Muscle of leg (tissue), 11 donors: ENCODE measurements around the gene ACOD1. TPM values are rescaled to one million over a fixed set of nuclear protein-coding genes. Genes with fewer than 3 reads are reported as not detected.
A peak's percentile ranks its signal among the peaks of the same experiment; 100 is the strongest.
"Not testable (repeated sequence)": the region's sequence is repeated elsewhere in the genome, so short reads cannot be mapped to it uniquely, and the experiment has no call there.

Experiments used
- DNase-seq: peaks from one replicate; pipeline ENCODE4 v3.0.0; 2013
- H3K27ac ChIP-seq: one replicate; pipeline ENCODE4 v1.5.1; 2013; ENCODE audit warnings: mild to moderate bottlenecking, low read length, control low read depth
- H3K27me3 ChIP-seq: one replicate; pipeline ENCODE4 v1.6.1; 2013; ENCODE audit warnings: low read length; ENCODE audit not compliant: control insufficient read depth, insufficient read depth
- H3K36me3 ChIP-seq: one replicate; pipeline ENCODE4 v1.6.1; 2013; ENCODE audit warnings: low read length; ENCODE audit not compliant: control insufficient read depth, insufficient read depth
- H3K4me1 ChIP-seq: one replicate; pipeline ENCODE4 v1.6.1; 2013; ENCODE audit warnings: low read length; ENCODE audit not compliant: control insufficient read depth, insufficient read depth
- H3K4me3 ChIP-seq: one replicate; pipeline ENCODE4 v1.5.1; 2013; ENCODE audit warnings: low read length, control low read depth
- H3K9me3 ChIP-seq: replicated peaks from 2 replicates; pipeline ENCODE4 v1.6.1; 2013; ENCODE audit warnings: low read depth, low read length; ENCODE audit not compliant: control insufficient read depth
- WGBS: methylation state at CpG from one replicate; pipeline ENCODE4 v1.1.5; 2013; ENCODE audit warnings: missing lambda C conversion rate; ENCODE audit not compliant: insufficient coverage; 5-methylcytosine and 5-hydroxymethylcytosine counted together
- polyA plus RNA-seq, 8 donors: library from polyadenylated mRNA; unstranded; fragments of 120-200 nt; gene quantifications; one replicate each; pipeline versions ENCODE4 v1.2.1 to v1.2.3, GENCODE V29; 2013; ENCODE audit warnings: inconsistent platforms in 1 of 8, low replicate concordance in 1 of 8; ENCODE audit not compliant: insufficient read length in 8 of 8, insufficient read depth in 1 of 8
- total RNA-seq: library from RNA; stranded (reverse); fragments of 120-200 nt; gene quantifications from one replicate; pipeline ENCODE4 v1.2.4, GENCODE V29; 2013

ACOD1 gene
- total and polyA plus RNA-seq, 9 donors = not detected

GRCh38 chr13:76944456-76944855 is 3.9 kb upstream of the ACOD1 start:
- H3K27ac ChIP-seq = no peak overlapping the region
- H3K4me1 ChIP-seq = no peaks in the 10 kb centered on the region
- DNase-seq = no peak
- no CpG with 5 or more reads among the region's 4 CpGs for WGBS
- no peaks in the 10 kb centered on the region for H3K36me3 ChIP-seq
- H3K27me3 ChIP-seq = no peaks in the 10 kb centered on the region
- H3K4me3 ChIP-seq = no peak overlapping the region
- peaks cover 3% of the 10 kb centered on the region for H3K9me3 ChIP-seq

- WGBS = no CpG with 5 or more reads among the region's 2 CpGs
- no peaks in the 10 kb centered on the region for H3K4me1 ChIP-seq
- H3K36me3 ChIP-seq = no peaks in the 10 kb centered on the region
- H3K27me3 ChIP-seq = no peaks in the 10 kb centered on the region
- H3K4me3 ChIP-seq = no peak overlapping the region
- no peak overlapping the region for H3K27ac ChIP-seq
- no peak for DNase-seq
- H3K9me3 ChIP-seq = peaks cover 3% of the 10 kb centered on the region
Measured at GRCh38 chr13:76950101-76950500, 1.8 kb downstream of the ACOD1 start.

- Histone ChIP-seq H3K36me3 (no peaks in the 10 kb centered on the region), H3K4me1 (no peaks in the 10 kb centered on the region), H3K9me3 (peaks cover 2% of the 10 kb centered on the region), H3K27me3 (no peaks in the 10 kb centered on the region), H3K4me3 (no peak overlapping the region), H3K27ac (no peak overlapping the region)
- DNase-seq = peak; percentile 58
- 60% methylated on average over 1 of the region's 3 CpGs for WGBS
Measured at GRCh38 chr13:76953968-76954367, 5.7 kb downstream of the ACOD1 start.

- WGBS = 79% methylated on average over 5 of the region's 6 CpGs
- Histone ChIP-seq H3K36me3 (no peaks in the 10 kb centered on the region), H3K27ac (no peak overlapping the region), H3K4me3 (no peak overlapping the region), H3K9me3 (peaks cover 8% of the 10 kb centered on the region), H3K4me1 (no peaks in the 10 kb centered on the region), H3K27me3 (no peaks in the 10 kb centered on the region)
- no peak for DNase-seq
Measured at GRCh38 chr13:76954538-76954937, 6.2 kb downstream of the ACOD1 start.

- no peak for DNase-seq
- no CpG with 5 or more reads among the region's 4 CpGs for WGBS
- Histone ChIP-seq H3K4me3 (no peak overlapping the region), H3K27me3 (no peaks in the 10 kb centered on the region), H3K4me1 (no peaks in the 10 kb centered on the region), H3K27ac (no peak overlapping the region), H3K36me3 (no peaks in the 10 kb centered on the region), H3K9me3 (peaks cover 11% of the 10 kb centered on the region)
Measured at GRCh38 chr13:76955193-76955592, 6.9 kb downstream of the ACOD1 start.

- DNase-seq = no peak
- no peaks in the 10 kb centered on the region for H3K27me3 ChIP-seq
- no peaks in the 10 kb centered on the region for H3K4me1 ChIP-seq
- H3K4me3 ChIP-seq = no peak overlapping the region
- H3K9me3 ChIP-seq = peaks cover 14% of the 10 kb centered on the region
- WGBS = 81% methylated on average over 2 of the region's 5 CpGs
- H3K27ac ChIP-seq = no peak overlapping the region
- no peaks in the 10 kb centered on the region for H3K36me3 ChIP-seq
Measured at GRCh38 chr13:76955661-76956060, 7.3 kb downstream of the ACOD1 start.

GRCh38 chr13:76958841-76959432 is 10.6 kb downstream of the ACOD1 start:
- DNase-seq = no peak
- H3K36me3 ChIP-seq = no peaks in the 10 kb centered on the region

GRCh38 chr13:76959734-76960133 is 11.4 kb downstream of the ACOD1 start:
- not testable (repeated sequence) for H3K4me1 ChIP-seq, H3K4me3 ChIP-seq, H3K36me3 ChIP-seq, H3K27ac ChIP-seq, H3K27me3 ChIP-seq, DNase-seq
- peaks cover 16% of the 10 kb centered on the region for H3K9me3 ChIP-seq

More at GRCh38 chr13:76958841-76959432, 10.6 kb downstream of the ACOD1 start:
- Histone ChIP-seq H3K27me3 (no peaks in the 10 kb centered on the region), H3K9me3 (peaks cover 16% of the 10 kb centered on the region), H3K27ac (no peak overlapping the region), H3K4me1 (no peaks in the 10 kb centered on the region), H3K4me3 (no peak overlapping the region)
- 80% methylated on average over 1 of the region's 4 CpGs for WGBS

- DNase-seq = peak; percentile 93
- H3K4me3 ChIP-seq = no peak overlapping the region
- H3K27ac ChIP-seq = peak overlapping the region; percentile 84
- H3K36me3 ChIP-seq = no peaks in the 10 kb centered on the region
- H3K27me3 ChIP-seq = no peaks in the 10 kb centered on the region
- peaks cover 2% of the 10 kb centered on the region for H3K9me3 ChIP-seq
- 9% methylated on average over 3 of the region's 6 CpGs for WGBS
- H3K4me1 ChIP-seq = peaks cover 26% of the 10 kb centered on the region
Measured at GRCh38 chr13:76965759-76966421, 17.6 kb downstream of the ACOD1 start.

GRCh38 chr13:76967031-76967430 is 18.7 kb downstream of the ACOD1 start:
- DNase-seq = no peak
- Histone ChIP-seq H3K9me3 (no peaks in the 10 kb centered on the region), H3K36me3 (no peaks in the 10 kb centered on the region), H3K4me1 (peaks cover 26% of the 10 kb centered on the region), H3K27ac (no peak overlapping the region), H3K4me3 (no peak overlapping the region), H3K27me3 (no peaks in the 10 kb centered on the region)
- 90% methylated on average over 2 of the region's 6 CpGs for WGBS
